Fibroblast of lung (primary cell): ENCODE results near the gene C1orf74. TPM values are rescaled to one million over a fixed set of nuclear protein-coding genes. Genes with fewer than 3 reads are reported as not detected.

Source experiments
- DNase-seq, 2 donors: peaks; one replicate each; pipeline versions ENCODE4 v3.0.0 to v3.0.0-alpha.2; 2010; ENCODE audit warnings: low read depth in 2 of 2
- H2AFZ ChIP-seq: 2 replicates; pipeline ENCODE4 v1.5.1; 2012; ENCODE audit warnings: low read length, control low read depth, inconsistent platforms
- H3K27ac ChIP-seq: 2 replicates; pipeline ENCODE4 v1.5.1; 2011; ENCODE audit warnings: low read length, control low read depth; ENCODE audit not compliant: insufficient read depth
- H3K27me3 ChIP-seq: 2 replicates; pipeline ENCODE4 v1.5.1; 2011; ENCODE audit warnings: mild to moderate bottlenecking, low read length; ENCODE audit not compliant: control insufficient read depth, insufficient read depth
- H3K36me3 ChIP-seq: 2 replicates; pipeline ENCODE4 v1.5.1; 2011; ENCODE audit warnings: low read length; ENCODE audit not compliant: control insufficient read depth, insufficient read depth
- H3K4me1 ChIP-seq: 2 replicates; pipeline ENCODE4 v1.5.1; 2011; ENCODE audit warnings: low read length; ENCODE audit not compliant: control insufficient read depth, insufficient read depth; ENCODE audit errors: extremely low read depth
- H3K4me2 ChIP-seq: 2 replicates; pipeline ENCODE4 v1.5.1; 2011; ENCODE audit warnings: low read length, control low read depth; ENCODE audit not compliant: insufficient read depth; ENCODE audit errors: extremely low read depth
- H3K4me3 ChIP-seq, 4 experiments: fragments of 200-600 bp in 1 of 4; sonication (generic) in 1 of 4; replicated peaks in 1 of 4; 2 replicates each; pipeline ENCODE4 v1.5.1; 2011 to 2016; ENCODE audit warnings: low read length in 4 of 4, low read depth in 3 of 4, mild to moderate bottlenecking in 3 of 4, control low read depth in 2 of 4, inconsistent platforms in 1 of 4, mixed read lengths in 1 of 4; ENCODE audit not compliant: insufficient read depth in 1 of 4; ENCODE audit errors: control extremely low read depth in 1 of 4
- H3K79me2 ChIP-seq: 2 replicates; pipeline ENCODE4 v1.5.1; 2012; ENCODE audit warnings: mild to moderate bottlenecking, low read length, inconsistent platforms; ENCODE audit not compliant: control insufficient read depth, insufficient read depth
- H3K9ac ChIP-seq: 2 replicates; pipeline ENCODE4 v1.5.1; 2011; ENCODE audit warnings: mild to moderate bottlenecking, low read length, control low read depth; ENCODE audit not compliant: insufficient read depth
- H3K9me3 ChIP-seq: 2 replicates; pipeline ENCODE4 v1.5.1; 2012; ENCODE audit warnings: low read depth, low read length; ENCODE audit not compliant: control insufficient read depth, insufficient read depth
- H4K20me1 ChIP-seq: 2 replicates; pipeline ENCODE4 v1.5.1; 2011; ENCODE audit warnings: low read length; ENCODE audit not compliant: control insufficient read depth, insufficient read depth; ENCODE audit errors: extremely low read depth
- EZH2 ChIP-seq: IDR thresholded peaks from 2 replicates; pipeline ENCODE4 v1.5.1; 2012; ENCODE audit warnings: low read length, control low read depth, mild to moderate bottlenecking; ENCODE audit errors: missing control alignments
- polyA plus RNA-seq, 2 donors: library from polyadenylated mRNA; depleted of rRNA in 1 of 2; stranded (reverse) in 1 of 2; unstranded in 1 of 2; fragments of >200 nt; gene quantifications; 2 replicates each; pipeline ENCODE4 v1.2.1, GENCODE V29; 2011 to 2012; ENCODE audit warnings: missing spikeins in 1 of 2
- total RNA-seq: library from RNA; depleted of rRNA; stranded (reverse); fragments of >200 nt; gene quantifications from 2 replicates; pipeline ENCODE4 v1.2.1, GENCODE V29; 2014
- TF ChIP-seq, protein P1 (sequence below), 2 donors: IDR thresholded peaks in 1 of 2; conservative IDR thresholded peaks in 1 of 2; 1 replicate in 1 of 2; 2 replicates in 1 of 2; pipeline ENCODE4 v1.5.1; 2011 to 2012; ENCODE audit warnings: low read length in 2 of 2, control low read depth in 1 of 2, inconsistent platforms in 1 of 2, low read depth in 1 of 2, mild to moderate bottlenecking in 1 of 2

The C1orf74 gene
- total and polyA plus RNA-seq, 2 donors (not counting 1 experiment from before 2014, with no cell fraction given): 2.2 to 4.3 TPM

GRCh38 chr1:209777587-209777986 is 6.8 kb downstream of the C1orf74 start:
- no peaks in the 10 kb centered on the region for H4K20me1 ChIP-seq
- TF ChIP-seq EZH2: no peak
- TF ChIP-seq, protein P1, sequence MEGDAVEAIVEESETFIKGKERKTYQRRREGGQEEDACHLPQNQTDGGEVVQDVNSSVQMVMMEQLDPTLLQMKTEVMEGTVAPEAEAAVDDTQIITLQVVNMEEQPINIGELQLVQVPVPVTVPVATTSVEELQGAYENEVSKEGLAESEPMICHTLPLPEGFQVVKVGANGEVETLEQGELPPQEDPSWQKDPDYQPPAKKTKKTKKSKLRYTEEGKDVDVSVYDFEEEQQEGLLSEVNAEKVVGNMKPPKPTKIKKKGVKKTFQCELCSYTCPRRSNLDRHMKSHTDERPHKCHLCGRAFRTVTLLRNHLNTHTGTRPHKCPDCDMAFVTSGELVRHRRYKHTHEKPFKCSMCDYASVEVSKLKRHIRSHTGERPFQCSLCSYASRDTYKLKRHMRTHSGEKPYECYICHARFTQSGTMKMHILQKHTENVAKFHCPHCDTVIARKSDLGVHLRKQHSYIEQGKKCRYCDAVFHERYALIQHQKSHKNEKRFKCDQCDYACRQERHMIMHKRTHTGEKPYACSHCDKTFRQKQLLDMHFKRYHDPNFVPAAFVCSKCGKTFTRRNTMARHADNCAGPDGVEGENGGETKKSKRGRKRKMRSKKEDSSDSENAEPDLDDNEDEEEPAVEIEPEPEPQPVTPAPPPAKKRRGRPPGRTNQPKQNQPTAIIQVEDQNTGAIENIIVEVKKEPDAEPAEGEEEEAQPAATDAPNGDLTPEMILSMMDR (conservative IDR thresholded peaks at IDR 0.05 in 1 of 2, IDR thresholded peaks at IDR 0.05 in 1 of 2; ENCODE audit: low read depth in 1 of 2, low read length in 2 of 2): no peak
- DNase-seq: no peak
- H3K4me2 ChIP-seq: no peak overlapping the region
- H3K79me2 ChIP-seq: no peaks in the 10 kb centered on the region
- H3K36me3 ChIP-seq: no peaks in the 10 kb centered on the region
- no peak overlapping the region for H3K27ac ChIP-seq
- no peak overlapping the region for H2AFZ ChIP-seq
- H3K27me3 ChIP-seq: no peaks in the 10 kb centered on the region
- H3K4me1 ChIP-seq: no peaks in the 10 kb centered on the region
- H3K9ac ChIP-seq: no peak overlapping the region
- H3K9me3 ChIP-seq: no peaks in the 10 kb centered on the region
- no peak overlapping the region for H3K4me3 ChIP-seq

GRCh38 chr1:209775678-209776077 is 8.7 kb downstream of the C1orf74 start:
- Histone ChIP-seq H3K4me3 (no peak overlapping the region), H4K20me1 (no peaks in the 10 kb centered on the region), H3K4me2 (no peak overlapping the region), H3K27me3 (no peaks in the 10 kb centered on the region), H3K9me3 (no peaks in the 10 kb centered on the region), H3K36me3 (no peaks in the 10 kb centered on the region), H3K4me1 (no peaks in the 10 kb centered on the region), H3K79me2 (no peaks in the 10 kb centered on the region), H3K9ac (no peak overlapping the region), H2AFZ (no peak overlapping the region), H3K27ac (no peak overlapping the region)
- TF ChIP-seq, protein P1 (conservative IDR thresholded peaks at IDR 0.05 in 1 of 2, IDR thresholded peaks at IDR 0.05 in 1 of 2; ENCODE audit: low read depth in 1 of 2, low read length in 2 of 2): no peak
- no peak for TF ChIP-seq EZH2
- no peak for DNase-seq

DNA sequence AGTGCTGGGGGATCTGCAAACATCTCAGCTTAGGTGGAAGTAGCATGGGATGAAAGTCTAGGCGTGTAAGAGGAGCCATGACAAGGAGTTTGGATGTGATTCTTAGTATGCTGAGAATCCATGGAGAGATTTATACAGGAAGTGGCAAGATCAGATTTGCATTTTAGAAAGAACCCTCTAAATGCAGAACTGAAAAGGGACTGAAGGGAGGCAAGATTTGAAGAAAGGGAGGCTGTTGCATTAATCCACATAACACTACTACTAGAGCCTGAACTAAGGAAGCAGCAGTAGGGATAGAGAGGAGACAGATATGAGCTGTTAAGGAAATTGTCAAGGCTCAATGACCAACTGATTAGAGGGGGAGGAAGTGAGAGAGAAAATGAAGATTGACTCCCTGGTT is 9.8 kb downstream of the C1orf74 start:
- Histone ChIP-seq H3K4me1 (peaks cover 8% of the 10 kb centered on the region), H3K36me3 (no peaks in the 10 kb centered on the region), H3K27me3 (no peaks in the 10 kb centered on the region), H4K20me1 (no peaks in the 10 kb centered on the region), H3K4me3 (no peak overlapping the region), H3K9me3 (no peaks in the 10 kb centered on the region), H2AFZ (no peak overlapping the region), H3K79me2 (no peaks in the 10 kb centered on the region), H3K9ac (no peak overlapping the region), H3K27ac (no peak overlapping the region), H3K4me2 (no peak overlapping the region)
- TF ChIP-seq, protein P1 (conservative IDR thresholded peaks at IDR 0.05 in 1 of 2, IDR thresholded peaks at IDR 0.05 in 1 of 2; ENCODE audit: low read depth in 1 of 2, low read length in 2 of 2): no peak
- no peak for TF ChIP-seq EZH2
- DNase-seq: no peak
